ENCODE measurements around the gene DDX43. TPM values are rescaled to one million over a fixed set of nuclear protein-coding genes. Genes with fewer than 3 reads are reported as not detected.
"Not testable (repeated sequence)": the region's sequence is repeated elsewhere in the genome, so short reads cannot be mapped to it uniquely, and the experiment has no call there.

Gene DDX43
- total RNA-seq, 1 donor from 2014 or later, result 2.2 TPM

- TF ChIP-seq CTCF (conservative IDR thresholded peaks at IDR 0.05; ENCODE audit: low read depth, low read length), result peak; percentile 88
- no peak for DNase-seq (ENCODE audit: low read depth)
- H3K4me3 ChIP-seq (ENCODE audit: low read depth, low read length), result peak overlapping the region; percentile 67
These were observed 5.7 kb upstream of the DDX43 start for GRCh38 chr6:73388800-73389512.

- no peak overlapping the region for H3K4me3 ChIP-seq (ENCODE audit: low read depth, low read length)
- TF ChIP-seq CTCF (conservative IDR thresholded peaks at IDR 0.05; ENCODE audit: low read depth, low read length), result no peak
- DNase-seq (ENCODE audit: low read depth), result no peak
These were observed 4.8 kb upstream of the DDX43 start for GRCh38 chr6:73389854-73390253.

- no peak for TF ChIP-seq CTCF (conservative IDR thresholded peaks at IDR 0.05; ENCODE audit: low read depth, low read length)
- no peak overlapping the region for H3K4me3 ChIP-seq (ENCODE audit: low read depth, low read length)
- DNase-seq (ENCODE audit: low read depth), result no peak
These were observed 3.0 kb upstream of the DDX43 start for GRCh38 chr6:73391675-73392074.

- H3K4me3 ChIP-seq (ENCODE audit: low read depth, low read length); DNase-seq (ENCODE audit: low read depth): not testable (repeated sequence)
These were observed 2.4 kb upstream of the DDX43 start for GRCh38 chr6:73392188-73392587.

- no peak for DNase-seq (ENCODE audit: low read depth)
- no peak overlapping the region for H3K4me3 ChIP-seq (ENCODE audit: low read depth, low read length)
- no peak for TF ChIP-seq CTCF (conservative IDR thresholded peaks at IDR 0.05; ENCODE audit: low read depth, low read length)
These were observed 1.4 kb upstream of the DDX43 start for GRCh38 chr6:73393278-73393677.

- no peak overlapping the region for H3K4me3 ChIP-seq (ENCODE audit: low read depth, low read length)
- no peak for TF ChIP-seq CTCF (conservative IDR thresholded peaks at IDR 0.05; ENCODE audit: low read depth, low read length)
- DNase-seq (ENCODE audit: low read depth), result no peak
These were observed 1.2 kb downstream of the DDX43 start for GRCh38 chr6:73395875-73396274.

- DNase-seq (ENCODE audit: low read depth), result no peak
- H3K4me3 ChIP-seq (ENCODE audit: low read depth, low read length), result no peak overlapping the region
- TF ChIP-seq CTCF (conservative IDR thresholded peaks at IDR 0.05; ENCODE audit: low read depth, low read length), result no peak
These were observed 6.0 kb downstream of the DDX43 start for GRCh38 chr6:73400656-73401055.

Data from epithelial cell of proximal tubule (primary cell).